SK-N-MC (cell line): Measurements from ENCODE around the gene RBKS.

ENCODE experiments used
- EZH2 ChIP-seq: fragments of 200-600 bp; sonication (generic); IDR thresholded peaks from one replicate; pipeline ENCODE4 v1.6.1; 2017; ENCODE audit warnings: antibody characterized with exemption
- POLR2AphosphoS5 ChIP-seq: IDR thresholded peaks from 2 replicates; pipeline ENCODE4 v1.6.1; 2012; ENCODE audit warnings: mild to moderate bottlenecking, low read depth, low read length, borderline replicate concordance

- TF ChIP-seq EZH2 (no peak), POLR2AphosphoS5 (no peak)
These were observed 2.8 kb upstream of the RBKS start for GRCh38 chr2:27893006-27893405.
